Measurements from ENCODE around the gene PITPNM3. TPM values are rescaled to one million over a fixed set of nuclear protein-coding genes. Genes with fewer than 3 reads are reported as not detected.

Gene PITPNM3
- total and polyA plus RNA-seq, 2 of the 8 experiments (the other 6 are each of a cell fraction or from before 2014, with no cell fraction given): 1.7 to 3.1 TPM

DNA sequence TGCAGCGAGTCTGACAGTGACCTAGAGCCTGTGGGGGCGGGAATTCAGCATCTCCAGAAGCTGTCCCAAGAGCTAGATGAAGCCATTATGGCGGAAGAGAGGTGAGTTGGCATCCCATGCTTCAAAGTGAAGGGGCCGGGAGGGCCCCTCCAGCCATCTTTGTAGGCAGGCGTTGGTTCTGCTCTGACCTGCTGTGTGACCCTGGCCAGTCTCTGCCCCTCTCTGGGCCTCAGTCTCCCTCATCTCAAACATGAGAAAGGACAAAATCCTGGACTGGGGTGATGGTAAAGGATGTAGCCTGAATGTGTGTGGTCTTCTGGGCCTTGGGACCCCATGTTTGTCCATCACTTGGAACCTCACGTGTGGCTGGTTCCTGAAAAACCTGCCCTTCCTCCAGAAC lies 107.0 kb downstream of the PITPNM3 start (continued):
- TF ChIP-seq GABPA (IDR thresholded peaks at IDR 0.05; ENCODE audit: borderline replicate concordance, insufficient read depth, low read length): no peak
- TF ChIP-seq KDM4A (IDR thresholded peaks at IDR 0.05; ENCODE audit: low read depth, low read length, severe bottlenecking): no peak
- no peak for TF ChIP-seq MAFK (IDR thresholded peaks at IDR 0.05; ENCODE audit: low read depth, low read length)
- no peak for TF ChIP-seq BACH1 (IDR thresholded peaks at IDR 0.05; ENCODE audit: low read length)
- no peak for TF ChIP-seq CREB1 (IDR thresholded peaks at IDR 0.05)
- no peak for TF ChIP-seq NANOG (IDR thresholded peaks at IDR 0.05; ENCODE audit: insufficient read depth, low read depth, low read length, poor library complexity, severe bottlenecking)
